ENCODE measurements around the gene RNF150.

Gene RNF150

GRCh38 chr4:141131723-141132071 is 1.6 kb downstream of the RNF150 start:
- no peak for DNase-seq (ENCODE audit: low spot score)

GRCh38 chr4:141130947-141131605 is 2.2 kb downstream of the RNF150 start:
- DNase-seq (ENCODE audit: low spot score), result no peak

GRCh38 chr4:141127884-141128283 is 5.4 kb downstream of the RNF150 start:
- no peak for DNase-seq (ENCODE audit: low spot score)

- DNase-seq (ENCODE audit: low spot score), result no peak
Observed at GRCh38 chr4:141126769-141127168, 6.5 kb downstream of the RNF150 start.

- no peak for DNase-seq (ENCODE audit: low spot score)
Observed at GRCh38 chr4:141124224-141124623, 9.0 kb downstream of the RNF150 start.

GRCh38 chr4:141121768-141122454 is 11.4 kb downstream of the RNF150 start:
- DNase-seq (ENCODE audit: low spot score), result no peak

- no peak for DNase-seq (ENCODE audit: low spot score)
Observed at GRCh38 chr4:141121101-141121500, 12.2 kb downstream of the RNF150 start.

GRCh38 chr4:141120036-141120593 is 13.2 kb downstream of the RNF150 start:
- DNase-seq (ENCODE audit: low spot score), result no peak

GRCh38 chr4:141119071-141119470 is 14.2 kb downstream of the RNF150 start:
- no peak for DNase-seq (ENCODE audit: low spot score)

GRCh38 chr4:141118381-141118780 is 14.9 kb downstream of the RNF150 start:
- no peak for DNase-seq (ENCODE audit: low spot score)

GRCh38 chr4:141117935-141118334 is 15.3 kb downstream of the RNF150 start:
- no peak for DNase-seq (ENCODE audit: low spot score)

GRCh38 chr4:141109983-141110382 is 23.3 kb downstream of the RNF150 start:
- DNase-seq (ENCODE audit: low spot score), result no peak

- DNase-seq (ENCODE audit: low spot score), result no peak
Observed at GRCh38 chr4:141107927-141108326, 25.3 kb downstream of the RNF150 start.

- peak; percentile 43 for DNase-seq (ENCODE audit: low spot score)
Observed at GRCh38 chr4:141102367-141102766, 30.9 kb downstream of the RNF150 start.

- no peak for DNase-seq (ENCODE audit: low spot score)
Observed at GRCh38 chr4:141101511-141101910, 31.8 kb downstream of the RNF150 start.

GRCh38 chr4:141099326-141099725 is 33.9 kb downstream of the RNF150 start:
- peak; percentile 52 for DNase-seq (ENCODE audit: low spot score)

GRCh38 chr4:141098163-141098562 is 35.1 kb downstream of the RNF150 start:
- no peak for DNase-seq (ENCODE audit: low spot score)

GRCh38 chr4:141090473-141090872 is 42.8 kb downstream of the RNF150 start:
- DNase-seq (ENCODE audit: low spot score), result no peak

GRCh38 chr4:141081921-141082395 is 51.3 kb downstream of the RNF150 start:
- no peak for DNase-seq (ENCODE audit: low spot score)

- no peak for DNase-seq (ENCODE audit: low spot score)
Observed at GRCh38 chr4:141080668-141081067, 52.6 kb downstream of the RNF150 start.

- DNase-seq (ENCODE audit: low spot score), result no peak
Observed at GRCh38 chr4:141079393-141079930, 53.8 kb downstream of the RNF150 start.

GRCh38 chr4:141078871-141079270 is 54.4 kb downstream of the RNF150 start:
- DNase-seq (ENCODE audit: low spot score), result peak; percentile 32

- no peak for DNase-seq (ENCODE audit: low spot score)
Observed at GRCh38 chr4:141077611-141078225, 55.6 kb downstream of the RNF150 start.

Measured in GM03348 (cell line).